ACC112 (cell line): ENCODE measurements around the gene NBEAL2.

Experiments used
- H2AFZ ChIP-seq: fragments of 200-600 bp; sonication (generic); one replicate; pipeline ENCODE4 v1.6.0; 2017; ENCODE audit warnings: antibody characterized with exemption, low read length; ENCODE audit not compliant: unreplicated experiment
- H3K27ac ChIP-seq: fragments of 200-600 bp; sonication (generic); 2 replicates; pipeline ENCODE4 v1.5.1; 2014; ENCODE audit warnings: low read depth, mild to moderate bottlenecking, antibody characterized with exemption, low read length, moderate library complexity
- H3K27me3 ChIP-seq: fragments of 200-600 bp; sonication (generic); 2 replicates; pipeline ENCODE4 v1.6.1; 2014; ENCODE audit warnings: mild to moderate bottlenecking, antibody characterized with exemption, low read length, moderate library complexity, mixed read lengths; ENCODE audit not compliant: insufficient read depth
- H3K36me3 ChIP-seq: fragments of 200-600 bp; sonication (generic); 2 replicates; pipeline ENCODE4 v1.6.1; 2016; ENCODE audit warnings: mild to moderate bottlenecking, antibody characterized with exemption, low read length, moderate library complexity, mixed read lengths; ENCODE audit not compliant: insufficient read depth
- H3K4me1 ChIP-seq: fragments of 200-600 bp; sonication (generic); one replicate; pipeline ENCODE4 v1.6.1; 2016; ENCODE audit warnings: low read length, mixed read lengths; ENCODE audit not compliant: insufficient read depth, unreplicated experiment, control insufficient read depth
- H3K4me3 ChIP-seq: fragments of 200-600 bp; sonication (generic); 2 replicates; pipeline ENCODE4 v1.5.1; 2014; ENCODE audit warnings: mild to moderate bottlenecking, low read depth, low read length
- H3K79me2 ChIP-seq: fragments of 200-600 bp; sonication (generic); one replicate; pipeline ENCODE4 v1.6.0; 2016; ENCODE audit warnings: low read length; ENCODE audit not compliant: control insufficient read depth, unreplicated experiment, insufficient read depth

Gene NBEAL2

DNA sequence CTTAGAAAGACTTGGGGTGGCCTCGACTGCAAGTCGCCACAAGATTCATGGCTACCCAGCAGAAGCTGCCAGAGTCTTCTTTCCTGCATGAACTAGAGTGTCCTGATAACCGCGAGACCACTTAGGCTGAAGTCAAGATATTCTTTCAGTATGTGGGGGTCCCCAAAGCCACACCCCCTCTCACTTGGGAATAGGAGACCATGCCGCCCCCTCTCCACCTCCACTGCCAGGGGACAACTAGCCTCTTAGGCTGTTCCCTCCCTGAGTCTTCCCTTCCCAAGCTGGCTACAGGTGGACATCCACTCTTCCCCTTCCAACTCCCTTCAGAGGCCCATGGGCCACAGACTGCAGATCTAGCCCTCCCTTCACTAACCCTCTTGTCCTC is 1.7 kb upstream of the NBEAL2 start:
- Histone ChIP-seq H3K4me1 (peaks cover 23% of the 10 kb centered on the region), H2AFZ (no peak overlapping the region), H3K79me2 (peaks cover 43% of the 10 kb centered on the region), H3K27ac (no peak overlapping the region), H3K36me3 (no peaks in the 10 kb centered on the region), H3K4me3 (0 out of 2 replicates have a peak overlapping the region, but pooled peaks have one; percentile 24), H3K27me3 (no peaks in the 10 kb centered on the region)

DNA sequence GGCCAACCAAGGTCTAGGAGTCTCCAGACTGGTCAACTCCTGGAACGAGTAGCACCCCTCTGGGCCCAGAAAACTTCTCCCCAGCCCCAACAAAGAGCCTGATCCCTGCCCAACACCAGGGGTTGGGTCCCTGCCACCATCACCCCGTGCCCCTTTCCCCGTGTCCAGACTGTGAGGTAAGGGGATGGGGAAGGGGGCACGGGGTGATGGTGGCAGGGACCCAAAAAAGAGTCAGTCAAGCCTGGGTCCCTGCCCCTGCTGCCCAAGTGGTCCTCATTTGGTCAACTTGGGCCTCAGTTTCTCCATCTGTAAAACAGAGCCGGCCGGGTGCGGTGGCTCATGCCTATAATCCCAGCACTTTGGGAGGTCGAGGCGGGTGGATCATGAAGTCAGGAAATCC is 1.1 kb upstream of the NBEAL2 start:
- no peaks in the 10 kb centered on the region for H3K36me3 ChIP-seq
- no peaks in the 10 kb centered on the region for H3K27me3 ChIP-seq
- H3K27ac ChIP-seq = no peak overlapping the region
- peak overlapping the region; percentile 89; the same call in 1 of the 2 replicates for H3K4me3 ChIP-seq
- H3K79me2 ChIP-seq = peaks cover 38% of the 10 kb centered on the region
- no peak overlapping the region for H2AFZ ChIP-seq
- peaks cover 23% of the 10 kb centered on the region for H3K4me1 ChIP-seq

DNA sequence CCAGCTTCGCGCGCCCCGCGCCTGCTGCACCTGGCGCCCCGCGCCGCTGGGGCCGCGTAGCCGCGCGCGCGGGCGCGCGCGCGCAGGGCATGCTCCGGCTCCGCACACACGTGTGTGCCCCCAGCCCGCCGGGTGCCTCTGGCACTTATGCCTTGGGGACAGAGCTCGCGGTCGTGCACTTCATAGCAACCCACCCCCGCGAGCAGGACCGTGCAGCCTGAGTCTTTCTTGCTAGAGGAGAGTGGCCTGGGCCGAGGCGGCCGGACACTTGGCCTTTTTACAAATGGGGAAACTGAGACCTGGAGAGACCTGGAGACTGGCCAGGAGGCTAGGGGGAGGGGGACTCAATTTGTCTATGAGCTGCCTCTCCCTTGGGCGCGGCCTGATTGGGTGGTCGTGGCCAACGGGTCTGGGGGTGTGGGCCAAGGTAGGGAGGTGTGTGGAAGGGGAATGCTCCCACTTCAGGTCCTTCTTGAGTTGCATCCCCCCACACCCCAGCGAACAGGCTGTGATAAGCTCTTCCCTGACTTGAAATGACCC is 562 bp downstream of the NBEAL2 start:
- no peaks in the 10 kb centered on the region for H3K36me3 ChIP-seq
- H3K27me3 ChIP-seq = no peaks in the 10 kb centered on the region
- H3K79me2 ChIP-seq = peaks cover 22% of the 10 kb centered on the region
- no peak overlapping the region for H3K27ac ChIP-seq
- peak overlapping the region; percentile 89 for H3K4me3 ChIP-seq
- peaks cover 17% of the 10 kb centered on the region for H3K4me1 ChIP-seq
- peak overlapping the region; percentile 61 for H2AFZ ChIP-seq

DNA sequence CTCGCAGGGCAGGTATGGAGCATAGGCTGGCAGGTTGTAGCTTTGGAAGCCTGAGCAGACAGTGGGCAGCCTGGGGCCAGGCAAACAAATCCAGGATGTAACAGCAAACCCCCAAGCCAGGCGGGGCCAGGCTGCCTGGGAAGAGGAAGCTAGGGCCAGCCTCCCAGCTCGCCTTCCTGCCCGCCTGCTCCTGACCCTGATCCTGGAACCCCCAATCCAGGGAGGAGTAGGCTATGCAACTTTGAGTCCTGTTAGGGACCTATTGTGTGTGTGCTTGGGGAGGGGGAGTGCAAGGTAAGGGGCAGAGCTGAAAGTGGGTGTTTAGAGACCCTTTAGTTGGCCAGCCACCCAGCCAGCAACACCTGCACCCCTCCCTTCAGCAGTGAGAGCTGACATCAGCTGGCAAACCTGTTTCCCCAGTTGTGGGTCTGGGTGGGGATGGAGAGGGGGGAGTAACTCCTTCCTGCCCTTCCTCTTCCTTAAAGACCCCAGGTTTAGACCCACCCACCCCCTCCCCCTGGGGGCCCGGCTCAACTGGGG is 2.5 kb downstream of the NBEAL2 start:
- H2AFZ ChIP-seq = no peak overlapping the region
- H3K4me3 ChIP-seq = no peak overlapping the region
- no peak overlapping the region for H3K27ac ChIP-seq

DNA sequence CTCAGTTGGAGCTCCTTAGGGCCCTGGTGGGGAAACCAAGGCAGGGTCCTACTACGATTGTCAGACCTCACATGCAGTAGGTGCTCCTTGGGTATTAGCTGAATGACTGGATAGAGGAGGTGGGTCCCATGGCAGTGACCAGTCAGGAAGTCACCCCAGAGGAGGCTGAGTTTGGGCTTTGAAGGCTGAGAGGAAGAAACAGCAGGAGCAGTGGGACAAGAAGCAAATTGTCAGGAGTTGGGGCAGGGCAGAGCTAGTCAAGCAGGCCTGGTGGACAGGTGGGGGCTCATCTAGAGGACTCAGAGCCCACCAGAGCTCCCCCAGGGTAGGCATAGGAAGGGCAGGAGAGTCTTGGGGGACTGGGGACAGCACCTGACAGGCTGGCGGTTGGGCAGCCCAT is 3.1 kb downstream of the NBEAL2 start:
- H3K4me1 ChIP-seq = peaks cover 10% of the 10 kb centered on the region
- no peak overlapping the region for H3K4me3 ChIP-seq
- no peaks in the 10 kb centered on the region for H3K36me3 ChIP-seq
- H3K27me3 ChIP-seq = no peaks in the 10 kb centered on the region
- H3K27ac ChIP-seq = no peak overlapping the region
- H3K79me2 ChIP-seq = peaks cover 10% of the 10 kb centered on the region
- no peak overlapping the region for H2AFZ ChIP-seq

More for the DNA sequence above, 2.5 kb downstream of the NBEAL2 start:
- Histone ChIP-seq H3K79me2 (peaks cover 10% of the 10 kb centered on the region), H3K27me3 (no peaks in the 10 kb centered on the region), H3K4me1 (peaks cover 16% of the 10 kb centered on the region), H3K36me3 (no peaks in the 10 kb centered on the region)

DNA sequence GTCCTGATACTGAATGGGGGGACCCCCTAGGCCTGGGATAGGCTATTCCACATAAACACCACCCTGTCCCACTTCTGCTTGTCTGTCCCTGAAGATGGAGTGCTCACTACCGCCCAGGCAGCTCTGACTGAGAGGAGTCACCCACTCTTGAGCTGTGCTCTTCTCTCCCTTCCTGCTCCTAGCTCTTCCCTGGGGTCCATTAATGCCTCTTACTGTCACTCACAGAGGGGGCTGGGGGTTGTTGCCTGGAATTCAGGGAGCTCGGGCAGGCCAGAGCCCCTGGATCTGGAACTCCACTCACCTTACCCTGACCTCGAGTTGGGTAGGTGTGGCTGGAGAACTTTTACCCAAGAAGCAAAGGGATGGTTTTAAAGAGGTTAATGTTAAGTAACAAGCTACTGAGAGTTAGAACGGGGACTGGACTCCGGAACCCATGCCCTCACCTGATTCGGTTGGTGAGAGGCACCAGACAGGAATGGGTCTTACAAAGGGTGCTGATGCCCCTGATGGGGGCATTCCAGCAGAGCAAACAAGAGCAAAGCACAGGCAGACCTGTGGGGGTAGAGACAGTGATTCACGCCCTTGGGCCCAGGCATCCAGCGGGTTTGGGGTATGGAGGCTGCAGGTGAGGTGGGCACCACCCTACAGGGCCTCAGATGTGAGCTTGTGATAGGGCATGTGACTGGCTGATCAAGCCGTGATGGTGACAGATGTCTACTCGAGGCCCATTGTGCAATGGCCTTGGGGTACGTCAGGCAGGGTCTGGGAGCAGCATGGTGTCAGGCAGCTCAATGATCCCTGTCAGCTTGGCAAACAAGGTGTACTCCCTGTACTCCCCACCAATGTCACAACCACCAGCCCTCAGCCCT is 5.4 kb downstream of the NBEAL2 start:
- no peaks in the 10 kb centered on the region for H3K4me1 ChIP-seq
- H3K79me2 ChIP-seq = peaks cover 4% of the 10 kb centered on the region
- no peaks in the 10 kb centered on the region for H3K27me3 ChIP-seq
- no peak overlapping the region for H3K27ac ChIP-seq
- H3K36me3 ChIP-seq = no peaks in the 10 kb centered on the region
- H3K4me3 ChIP-seq = no peak overlapping the region
- H2AFZ ChIP-seq = no peak overlapping the region

DNA sequence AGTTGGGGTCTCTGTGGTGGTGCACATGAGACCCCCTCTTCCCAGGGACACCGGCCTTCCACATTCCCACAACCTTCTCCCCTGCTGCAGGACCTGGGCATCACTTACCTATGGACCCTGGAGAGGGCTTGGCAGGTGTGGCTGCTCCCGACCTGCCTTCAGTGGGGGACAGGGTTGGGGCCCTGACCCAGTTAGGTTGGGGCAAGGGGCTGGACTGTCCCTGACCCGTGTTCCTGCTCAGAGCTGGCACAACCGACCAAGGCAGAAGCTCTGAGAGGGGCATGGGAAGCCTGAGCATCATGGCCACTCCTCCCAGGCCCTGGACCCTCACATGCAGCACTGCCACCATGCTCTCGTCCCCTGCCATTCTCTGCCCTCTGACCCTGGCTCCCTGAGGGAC is 6.1 kb downstream of the NBEAL2 start:
- H3K36me3 ChIP-seq = no peaks in the 10 kb centered on the region
- H3K27ac ChIP-seq = no peak overlapping the region
- no peak overlapping the region for H2AFZ ChIP-seq
- H3K79me2 ChIP-seq = peaks cover 2% of the 10 kb centered on the region
- H3K27me3 ChIP-seq = no peaks in the 10 kb centered on the region
- H3K4me3 ChIP-seq = no peak overlapping the region
- no peaks in the 10 kb centered on the region for H3K4me1 ChIP-seq

DNA sequence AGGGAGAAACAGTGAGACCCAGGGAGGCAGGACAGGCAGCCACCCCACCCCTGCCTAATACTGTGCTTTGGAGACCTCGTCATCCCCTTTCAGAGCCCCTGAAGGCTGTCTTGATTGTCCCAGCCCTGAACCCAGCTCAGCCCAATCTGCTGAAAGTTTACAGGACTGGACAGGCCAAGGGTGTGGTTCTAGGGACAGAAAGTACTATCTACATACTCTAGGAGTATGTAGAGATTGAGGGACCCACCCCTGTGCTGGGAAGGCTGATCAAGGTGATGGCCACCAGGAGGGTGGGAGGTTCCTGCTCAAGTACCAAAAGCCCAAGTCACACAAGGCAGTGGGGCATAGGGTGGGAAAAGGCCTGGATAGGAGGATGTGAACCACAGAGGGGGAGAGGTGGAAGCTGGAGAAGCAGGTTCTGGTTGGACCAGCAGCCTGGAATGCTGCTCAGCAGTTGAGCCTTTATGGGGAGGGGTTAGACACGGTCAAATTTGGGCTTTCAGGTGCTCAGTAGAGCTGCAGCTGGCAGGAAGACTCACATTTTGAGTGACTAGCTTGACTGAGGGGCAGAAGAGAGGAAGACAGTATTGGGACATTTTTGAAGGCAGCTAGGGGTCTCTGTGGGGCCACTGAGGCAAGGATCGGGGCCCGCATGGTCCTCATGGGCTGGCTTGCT is 6.7 kb downstream of the NBEAL2 start:
- Histone ChIP-seq H3K4me1 (no peaks in the 10 kb centered on the region), H2AFZ (no peak overlapping the region), H3K4me3 (no peak overlapping the region), H3K36me3 (no peaks in the 10 kb centered on the region), H3K79me2 (no peaks in the 10 kb centered on the region), H3K27ac (no peak overlapping the region), H3K27me3 (no peaks in the 10 kb centered on the region)

DNA sequence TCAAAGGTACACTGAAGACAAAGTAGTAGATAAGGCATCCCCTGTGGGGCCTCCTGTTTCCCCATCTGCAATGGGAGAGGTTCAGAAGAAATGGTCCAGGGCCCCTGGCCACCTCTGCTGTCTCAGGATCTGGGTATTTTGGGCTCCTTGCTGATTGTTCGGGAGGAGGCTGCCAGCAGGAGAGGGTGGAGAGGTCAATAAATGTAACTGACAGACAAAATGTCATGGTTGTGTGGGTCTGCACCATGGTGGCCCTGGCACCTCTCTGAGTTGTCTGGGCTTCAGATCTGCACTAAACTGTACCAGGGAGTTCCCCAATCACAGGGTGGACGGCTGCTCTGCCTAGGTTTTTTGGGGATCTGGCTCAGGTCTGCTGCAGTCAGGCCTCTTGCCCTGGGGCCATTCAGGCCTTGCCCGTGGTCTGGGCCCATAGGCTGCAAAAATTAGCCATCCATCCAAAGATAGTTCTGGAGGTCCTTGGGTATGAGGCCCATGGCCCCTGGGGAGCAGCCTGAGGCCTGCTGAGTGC is 7.4 kb downstream of the NBEAL2 start:
- Histone ChIP-seq H2AFZ (no peak overlapping the region), H3K27me3 (no peaks in the 10 kb centered on the region), H3K36me3 (no peaks in the 10 kb centered on the region), H3K79me2 (no peaks in the 10 kb centered on the region), H3K4me3 (no peak overlapping the region), H3K4me1 (no peaks in the 10 kb centered on the region), H3K27ac (no peak overlapping the region)

DNA sequence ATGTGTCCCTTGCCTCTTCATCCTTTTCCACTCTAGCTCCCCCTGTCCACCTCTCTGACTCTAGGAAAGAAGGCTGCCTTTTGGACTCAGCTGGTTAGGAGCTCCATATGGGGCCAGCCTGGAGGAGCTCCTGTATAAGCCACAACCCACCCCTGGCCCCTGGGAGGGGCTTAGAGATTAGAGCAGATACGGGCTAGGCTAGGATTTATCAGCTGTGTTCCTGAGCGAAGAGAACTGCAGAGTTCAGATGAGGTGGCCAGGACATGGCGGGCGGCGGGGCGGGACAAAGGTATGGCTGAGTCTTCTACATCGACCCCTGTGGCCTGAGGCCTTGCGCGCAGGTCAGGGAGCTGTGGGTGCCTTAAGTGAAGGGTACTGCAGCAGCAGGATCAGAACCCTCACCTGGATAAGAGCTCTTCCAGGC is 7.9 kb downstream of the NBEAL2 start:
- Histone ChIP-seq H3K36me3 (no peaks in the 10 kb centered on the region), H2AFZ (no peak overlapping the region), H3K27me3 (no peaks in the 10 kb centered on the region), H3K79me2 (no peaks in the 10 kb centered on the region), H3K4me1 (no peaks in the 10 kb centered on the region), H3K27ac (no peak overlapping the region), H3K4me3 (no peak overlapping the region)
